Natural killer cell (primary cell): ENCODE results near the gene NEK11. TPM values are rescaled to one million over a fixed set of nuclear protein-coding genes. Genes with fewer than 3 reads are reported as not detected.

Source experiments
- ATAC-seq, 3 donors: fragments of 150-1000 bp in 2 of 3; fragments of 200-7000 bp in 1 of 3; cut with Tn5 transposase; 1 replicate in 1 of 3; 2 replicates in 2 of 3; pipeline ENCODE4 v1.10.0; 2021; ENCODE audit warnings: mild to moderate bottlenecking in 2 of 3, moderate library complexity in 2 of 3
- DNase-seq, 2 donors: peaks; one replicate each; pipeline versions ENCODE4 v3.0.0 to v3.0.0-alpha.2; 2013 to 2021; ENCODE audit warnings: mixed read lengths in 1 of 2
- H3K27ac ChIP-seq: one replicate; pipeline ENCODE4 v1.5.1; 2013; ENCODE audit warnings: mild to moderate bottlenecking, low read length
- H3K27me3 ChIP-seq: one replicate; pipeline ENCODE4 v1.6.1; 2013; ENCODE audit warnings: low read length; ENCODE audit not compliant: control insufficient read depth, insufficient read depth
- H3K36me3 ChIP-seq: one replicate; pipeline ENCODE4 v1.6.1; 2013; ENCODE audit warnings: low read length; ENCODE audit not compliant: control insufficient read depth, insufficient read depth
- H3K4me1 ChIP-seq: one replicate; pipeline ENCODE4 v1.6.1; 2013; ENCODE audit warnings: low read length; ENCODE audit not compliant: control insufficient read depth, insufficient read depth
- H3K4me3 ChIP-seq: one replicate; pipeline ENCODE4 v1.5.1; 2013; ENCODE audit warnings: low read length
- H3K9me3 ChIP-seq: one replicate; pipeline ENCODE4 v1.6.1; 2013; ENCODE audit warnings: low read length; ENCODE audit not compliant: control insufficient read depth, insufficient read depth
- H3K27ac Mint-ChIP-seq, 2 donors: one replicate each; pipeline ENCODE4 v1.8.0; 2022; ENCODE audit warnings: mild to moderate bottlenecking in 2 of 2, mixed read lengths in 2 of 2, moderate library complexity in 1 of 2
- H3K27me3 Mint-ChIP-seq, 2 donors: one replicate each; pipeline ENCODE4 v1.8.0; 2022; ENCODE audit warnings: low read depth in 2 of 2, mixed read lengths in 2 of 2
- H3K36me3 Mint-ChIP-seq: one replicate; pipeline ENCODE4 v1.8.0; 2022; ENCODE audit warnings: mixed read lengths
- H3K4me1 Mint-ChIP-seq, 2 donors: one replicate each; pipeline ENCODE4 v1.8.0; 2022; ENCODE audit warnings: mixed read lengths in 2 of 2
- H3K4me3 Mint-ChIP-seq: one replicate; pipeline ENCODE4 v1.8.0; 2022; ENCODE audit warnings: mild to moderate bottlenecking, moderate library complexity, mixed read lengths
- H3K9me3 Mint-ChIP-seq, 2 donors: one replicate each; pipeline ENCODE4 v1.8.0; 2022; ENCODE audit warnings: mixed read lengths in 2 of 2
- WGBS: methylation state at CpG from one replicate; pipeline ENCODE4 v1.1.7; 2013; ENCODE audit warnings: missing lambda C conversion rate; ENCODE audit not compliant: insufficient coverage; 5-methylcytosine and 5-hydroxymethylcytosine counted together
- intact Hi-C: fragments of 100-400 bp; cut with micrococcal nuclease; formaldehyde crosslinking; loops from one replicate; pipeline ENCODE4 v1.14.2; 2022
- total RNA-seq, 4 donors: library from RNA; stranded (reverse); fragments of 120-200 nt in 1 of 4; gene quantifications; one replicate each; pipeline versions ENCODE4 v1.2.3 to v1.2.4, GENCODE V29; 2013 to 2022
- TF ChIP-seq, protein P1 (sequence below): fragments of 200-600 bp; IDR thresholded peaks from one replicate; pipeline ENCODE4 v1.8.0; 2022; ENCODE audit warnings: antibody characterized with exemption

Gene NEK11
- total RNA-seq, 3 donors from 2014 or later (not counting 1 experiment from before 2014, with no cell fraction given): 2.6 to 3.6 (median 3.5) TPM

DNA sequence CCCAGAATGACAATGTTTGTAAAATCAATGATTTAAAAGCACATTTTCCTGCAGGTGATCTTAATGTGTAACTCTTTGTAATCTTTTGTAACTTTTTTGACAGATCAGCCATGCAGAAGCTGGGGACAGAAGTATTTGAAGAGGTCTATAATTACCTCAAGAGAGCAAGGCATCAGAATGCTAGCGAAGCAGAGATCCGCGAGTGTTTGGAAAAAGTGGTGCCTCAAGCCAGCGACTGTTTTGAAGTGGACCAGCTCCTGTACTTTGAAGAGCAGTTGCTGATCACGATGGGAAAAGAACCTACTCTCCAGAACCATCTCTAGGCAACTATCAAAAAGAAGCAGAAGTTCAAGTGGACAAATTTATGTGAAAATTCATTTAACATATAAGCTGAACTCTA is 322.8 kb downstream of the NEK11 start:
- ATAC-seq: no peak
- DNase-seq: no peak
- H3K36me3 Mint-ChIP-seq: no peaks in the 10 kb centered on the region
- H3K9me3 Mint-ChIP-seq: no peaks in the 10 kb centered on the region
- no peak overlapping the region for H3K4me3 Mint-ChIP-seq
- H3K4me1 Mint-ChIP-seq: no peaks in the 10 kb centered on the region
- H3K27me3 Mint-ChIP-seq: peaks cover 0 to 2% of the 10 kb centered on the region in 2 donors
- intact Hi-C loops: no loop called here
- Histone ChIP-seq H3K36me3 (no peaks in the 10 kb centered on the region), H3K4me3 (no peak overlapping the region), H3K9me3 (peaks cover 3% of the 10 kb centered on the region), H3K4me1 (no peaks in the 10 kb centered on the region), H3K27ac (no peak overlapping the region), H3K27me3 (no peaks in the 10 kb centered on the region)
- no peak overlapping the region for H3K27ac Mint-ChIP-seq
- 94% methylated on average over 5 of the region's 5 CpGs for WGBS
- TF ChIP-seq, protein P1, sequence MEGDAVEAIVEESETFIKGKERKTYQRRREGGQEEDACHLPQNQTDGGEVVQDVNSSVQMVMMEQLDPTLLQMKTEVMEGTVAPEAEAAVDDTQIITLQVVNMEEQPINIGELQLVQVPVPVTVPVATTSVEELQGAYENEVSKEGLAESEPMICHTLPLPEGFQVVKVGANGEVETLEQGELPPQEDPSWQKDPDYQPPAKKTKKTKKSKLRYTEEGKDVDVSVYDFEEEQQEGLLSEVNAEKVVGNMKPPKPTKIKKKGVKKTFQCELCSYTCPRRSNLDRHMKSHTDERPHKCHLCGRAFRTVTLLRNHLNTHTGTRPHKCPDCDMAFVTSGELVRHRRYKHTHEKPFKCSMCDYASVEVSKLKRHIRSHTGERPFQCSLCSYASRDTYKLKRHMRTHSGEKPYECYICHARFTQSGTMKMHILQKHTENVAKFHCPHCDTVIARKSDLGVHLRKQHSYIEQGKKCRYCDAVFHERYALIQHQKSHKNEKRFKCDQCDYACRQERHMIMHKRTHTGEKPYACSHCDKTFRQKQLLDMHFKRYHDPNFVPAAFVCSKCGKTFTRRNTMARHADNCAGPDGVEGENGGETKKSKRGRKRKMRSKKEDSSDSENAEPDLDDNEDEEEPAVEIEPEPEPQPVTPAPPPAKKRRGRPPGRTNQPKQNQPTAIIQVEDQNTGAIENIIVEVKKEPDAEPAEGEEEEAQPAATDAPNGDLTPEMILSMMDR: no peak

DNA sequence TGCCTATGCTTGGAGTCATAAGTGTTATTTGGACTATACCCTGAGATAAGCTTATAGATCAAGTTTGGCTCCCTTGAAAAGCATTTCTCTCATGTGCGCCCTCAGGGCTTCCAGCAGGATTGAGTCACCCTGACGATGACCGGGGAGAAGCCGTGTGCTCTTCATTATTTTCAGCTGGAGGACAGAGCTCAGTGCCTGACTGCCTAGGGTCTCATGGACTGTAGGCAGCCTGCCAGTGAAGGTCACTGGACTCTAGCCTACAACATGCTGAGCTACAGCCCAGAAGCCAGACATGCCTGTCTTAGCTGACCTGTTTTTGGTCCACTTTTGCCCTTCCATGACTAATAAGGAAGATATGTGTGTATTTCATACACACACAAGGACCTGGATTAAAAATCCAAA is 323.3 kb downstream of the NEK11 start:
- H3K9me3 ChIP-seq: no peaks in the 10 kb centered on the region
- no peak overlapping the region for H3K27ac Mint-ChIP-seq

DNA sequence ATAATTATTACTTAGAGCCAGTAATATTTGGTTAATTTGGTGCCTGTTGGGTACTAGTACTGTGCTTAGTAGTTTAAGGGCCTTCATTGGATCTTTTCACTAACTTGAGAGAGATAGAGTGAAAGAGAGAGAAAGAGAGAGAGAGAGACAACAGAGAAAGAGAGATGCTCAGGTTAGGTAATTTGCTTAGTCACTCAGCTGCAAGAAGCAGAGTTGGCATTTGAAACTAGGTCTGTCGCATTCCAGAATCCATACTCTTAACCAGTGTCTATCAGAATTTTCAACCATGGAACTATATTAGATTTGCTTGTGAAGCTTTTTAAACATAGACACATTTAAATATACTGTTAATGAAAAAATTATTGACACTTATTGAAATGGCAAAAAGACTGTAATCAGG is 323.8 kb downstream of the NEK11 start:
- H3K36me3 Mint-ChIP-seq: no peaks in the 10 kb centered on the region
- no peak overlapping the region for H3K27ac Mint-ChIP-seq

More for the DNA sequence above, 323.3 kb downstream of the NEK11 start:
- ATAC-seq (no peak), DNase-seq (no peak)
- Mint-ChIP-seq H3K4me3 (no peak overlapping the region), H3K9me3 (no peaks in the 10 kb centered on the region), H3K36me3 (no peaks in the 10 kb centered on the region), H3K4me1 (no peaks in the 10 kb centered on the region), H3K27me3 (peaks cover 0 to 2% of the 10 kb centered on the region in 2 donors)
- Histone ChIP-seq H3K27me3 (no peaks in the 10 kb centered on the region), H3K4me3 (no peak overlapping the region), H3K36me3 (no peaks in the 10 kb centered on the region), H3K27ac (no peak overlapping the region), H3K4me1 (no peaks in the 10 kb centered on the region)
- WGBS: 97% methylated on average over 4 of the region's 4 CpGs
- intact Hi-C loops: no loop called here
- TF ChIP-seq, protein P1: no peak

More for the DNA sequence above, 323.8 kb downstream of the NEK11 start:
- ATAC-seq (no peak), DNase-seq (no peak)
- Mint-ChIP-seq H3K4me1 (no peaks in the 10 kb centered on the region), H3K4me3 (no peak overlapping the region), H3K9me3 (no peaks in the 10 kb centered on the region), H3K27me3 (peaks cover 0 to 2% of the 10 kb centered on the region in 2 donors)
- TF ChIP-seq, protein P1: no peak
- 100% methylated on average over 1 of the region's 1 CpG for WGBS
- no peak overlapping the region for H3K4me3 ChIP-seq
- H3K4me1 ChIP-seq: no peaks in the 10 kb centered on the region
- H3K27me3 ChIP-seq: no peaks in the 10 kb centered on the region
- H3K9me3 ChIP-seq: no peaks in the 10 kb centered on the region
- no peak overlapping the region for H3K27ac ChIP-seq
- H3K36me3 ChIP-seq: no peaks in the 10 kb centered on the region
- intact Hi-C loops: no loop called here
